Left ventricle myocardium superior (tissue), 1 donor: ENCODE results near the gene TRUB1. TPM values are rescaled to one million over a fixed set of nuclear protein-coding genes. Genes with fewer than 3 reads are reported as not detected.
"Not testable (repeated sequence)": the region's sequence is repeated elsewhere in the genome, so short reads cannot be mapped to it uniquely, and the experiment has no call there.

ENCODE experiments used
- ATAC-seq: fragments of 200-7000 bp; cut with Tn5 transposase; one replicate; pipeline ENCODE4 v1.9.1; 2020; ENCODE audit warnings: mild to moderate bottlenecking, moderate library complexity
- DNase-seq: peaks from one replicate; pipeline ENCODE4 v3.0.0-alpha.2; 2020
- intact Hi-C: fragments of 100-400 bp; cut with micrococcal nuclease; formaldehyde crosslinking; loops from one replicate; pipeline ENCODE4 v1.11.0; 2022
- long read RNA-seq: library from polyadenylated mRNA; unstranded; transcript quantifications from one replicate; pipeline ENCODE4 v2.0.0, GENCODE V29; 2021
- total RNA-seq: library from RNA; stranded (reverse); fragmentation: NEBNext Ultra II Directional; extraction: Animal tissue kit (Norgen Biotek cat#: 25700); gene quantifications from one replicate; pipeline ENCODE4 v1.2.1, GENCODE V29; 2021
- donor health status: DM: no; HTN: yes; CAD: no; lungs with severe emphysema.

TRUB1 gene
- 13.8 TPM for total RNA-seq
- long read RNA-seq, transcript TRUB1-201 (8 exons, 3,408 nt): major isoform, 16 of 17 reads
- long read RNA-seq, partial matches to known transcripts: 0 of 17 reads
- long read RNA-seq, other reads (novel, unspliced or antisense): 0 of 17 reads

GRCh38 chr10:114937962-114938855, at the start of gene TRUB1:
TRUB1 (plus strand) TSS chr10:114938195; CDS start chr10:114938254, 59 bp downstream.
- intact Hi-C loops: no loop called here
- peak; percentile 97 for ATAC-seq
- peak; percentile 93 for DNase-seq

GRCh38 chr10:114893251-114893650, 44.7 kb upstream of the TRUB1 start:
- DNase-seq (no peak), ATAC-seq (no peak)
- intact Hi-C loops: no loop called here

GRCh38 chr10:114894911-114895310, 43.1 kb upstream of the TRUB1 start:
- no peak for ATAC-seq
- intact Hi-C loops: no loop called here
- DNase-seq: no peak

GRCh38 chr10:114897011-114897410, 41.0 kb upstream of the TRUB1 start:
- ATAC-seq, DNase-seq, intact Hi-C loops: not testable (repeated sequence)

- intact Hi-C loops: no loop called here
- no peak for ATAC-seq
- DNase-seq: no peak
These were observed 40.4 kb upstream of the TRUB1 start for GRCh38 chr10:114897593-114897992.

GRCh38 chr10:114899982-114900381, 38.0 kb upstream of the TRUB1 start:
- ATAC-seq: no peak
- no peak for DNase-seq
- intact Hi-C loops: no loop called here

- intact Hi-C loops: no loop called here
- no peak for ATAC-seq
- no peak for DNase-seq
These were observed 37.3 kb upstream of the TRUB1 start for GRCh38 chr10:114900658-114901057.

- ATAC-seq (no peak), DNase-seq (no peak)
- intact Hi-C loops: no loop called here
These were observed 35.8 kb upstream of the TRUB1 start for GRCh38 chr10:114902151-114902550.

- DNase-seq (no peak), ATAC-seq (no peak)
- intact Hi-C loops: no loop called here
These were observed 32.5 kb upstream of the TRUB1 start for GRCh38 chr10:114905450-114905849.

GRCh38 chr10:114906981-114907380, 31.0 kb upstream of the TRUB1 start:
- no peak for DNase-seq
- ATAC-seq: no peak
- intact Hi-C loops: no loop called here

- DNase-seq (no peak), ATAC-seq (no peak)
- intact Hi-C loops: no loop called here
These were observed 29.1 kb upstream of the TRUB1 start for GRCh38 chr10:114908896-114909295.

- ATAC-seq: no peak
- no peak for DNase-seq
- intact Hi-C loops: no loop called here
These were observed 26.8 kb upstream of the TRUB1 start for GRCh38 chr10:114911052-114911711.

GRCh38 chr10:114911801-114912469, 26.1 kb upstream of the TRUB1 start:
- DNase-seq (no peak), ATAC-seq (no peak)
- intact Hi-C loops: no loop called here

GRCh38 chr10:114912470-114912859, 25.5 kb upstream of the TRUB1 start:
- DNase-seq (no peak), ATAC-seq (no peak)
- intact Hi-C loops: no loop called here

- intact Hi-C loops: no loop called here
These were observed 23.4 kb upstream of the TRUB1 start for GRCh38 chr10:114914560-114914959.

GRCh38 chr10:114915294-114915693, 22.7 kb upstream of the TRUB1 start:
- DNase-seq (no peak), ATAC-seq (no peak)
- intact Hi-C loops: no loop called here

More at GRCh38 chr10:114914560-114914959, 23.4 kb upstream of the TRUB1 start:
- ATAC-seq (no peak), DNase-seq (no peak)

GRCh38 chr10:114916653-114917052, 21.3 kb upstream of the TRUB1 start:
- no peak for ATAC-seq

GRCh38 chr10:114917459-114917858, 20.5 kb upstream of the TRUB1 start:
- intact Hi-C loops: no loop called here
- DNase-seq: no peak
- ATAC-seq: no peak

More at GRCh38 chr10:114916653-114917052, 21.3 kb upstream of the TRUB1 start:
- intact Hi-C loops: no loop called here
- no peak for DNase-seq

GRCh38 chr10:114917927-114918672, 19.9 kb upstream of the TRUB1 start:
- intact Hi-C loops: no loop called here
- ATAC-seq (no peak), DNase-seq (no peak)
